GM18951 (cell line): ENCODE results near the gene DNAJC10.

Source experiments
- POLR2A ChIP-seq: IDR thresholded peaks from 4 replicates; pipeline ENCODE4 v1.6.1; 2011; ENCODE audit warnings: mild to moderate bottlenecking; ENCODE audit not compliant: insufficient read length, insufficient read depth; ENCODE audit errors: extremely low read depth
- in situ Hi-C: fragments of 300-500 bp; cut with MboI; formaldehyde crosslinking; loops from one replicate; pipeline ENCODE4 v1.12.0; 2022; ENCODE audit warnings: low sequenced_read_pairs, mixed read lengths, inconsistent platforms; ENCODE audit not compliant: unreplicated experiment

Gene DNAJC10

GRCh38 chr2:182784777-182785176 lies 68.7 kb downstream of the DNAJC10 start:
- TF ChIP-seq POLR2A = no peak
- in situ Hi-C loops = no loop called here

- in situ Hi-C loops = no loop called here
- no peak for TF ChIP-seq POLR2A
These were observed 76.4 kb downstream of the DNAJC10 start for GRCh38 chr2:182792441-182792840.

- TF ChIP-seq POLR2A = no peak
- in situ Hi-C loops = no loop called here
These were observed 82.7 kb downstream of the DNAJC10 start for GRCh38 chr2:182798736-182799135.

- no peak for TF ChIP-seq POLR2A
- in situ Hi-C loops = no loop called here
These were observed 88.1 kb downstream of the DNAJC10 start for GRCh38 chr2:182804128-182804527.

GRCh38 chr2:182807319-182807718 lies 91.3 kb downstream of the DNAJC10 start:
- TF ChIP-seq POLR2A = no peak
- in situ Hi-C loops = no loop called here

GRCh38 chr2:182810087-182810486 lies 94.0 kb downstream of the DNAJC10 start:
- in situ Hi-C loops = no loop called here
- TF ChIP-seq POLR2A = no peak

GRCh38 chr2:182814380-182814779 lies 98.3 kb downstream of the DNAJC10 start:
- in situ Hi-C loops = no loop called here

GRCh38 chr2:182814804-182815203 lies 98.7 kb downstream of the DNAJC10 start:
- in situ Hi-C loops = no loop called here
- TF ChIP-seq POLR2A = no peak

More at GRCh38 chr2:182814380-182814779, 98.3 kb downstream of the DNAJC10 start:
- TF ChIP-seq POLR2A = no peak

- no peak for TF ChIP-seq POLR2A
- in situ Hi-C loops = no loop called here
These were observed 100.8 kb downstream of the DNAJC10 start for GRCh38 chr2:182816866-182817265.

- in situ Hi-C loops = no loop called here
- no peak for TF ChIP-seq POLR2A
These were observed 101.5 kb downstream of the DNAJC10 start for GRCh38 chr2:182817558-182817957.

- in situ Hi-C loops = no loop called here
These were observed 102.4 kb downstream of the DNAJC10 start for GRCh38 chr2:182818501-182818900.

GRCh38 chr2:182818925-182819324 lies 102.9 kb downstream of the DNAJC10 start:
- no peak for TF ChIP-seq POLR2A
- in situ Hi-C loops = no loop called here

More at GRCh38 chr2:182818501-182818900, 102.4 kb downstream of the DNAJC10 start:
- TF ChIP-seq POLR2A = no peak

GRCh38 chr2:182819412-182819811 lies 103.4 kb downstream of the DNAJC10 start:
- in situ Hi-C loops = no loop called here
- TF ChIP-seq POLR2A = no peak

GRCh38 chr2:182821182-182821581 lies 105.1 kb downstream of the DNAJC10 start:
- no peak for TF ChIP-seq POLR2A
- in situ Hi-C loops = no loop called here

GRCh38 chr2:182822733-182823132 lies 106.7 kb downstream of the DNAJC10 start:
- in situ Hi-C loops = no loop called here
- no peak for TF ChIP-seq POLR2A

- in situ Hi-C loops = no loop called here
- TF ChIP-seq POLR2A = no peak
These were observed 108.2 kb downstream of the DNAJC10 start for GRCh38 chr2:182824056-182824766.
